HG03571 (cell line): Measurements from ENCODE around the gene PICK1.

Experiments used
- ATAC-seq: cut with Tn5 transposase; IDR thresholded peaks from one replicate; pipeline ENCODE4 v1.9.1; 2021; ENCODE audit not compliant: unreplicated experiment

Gene PICK1

DNA sequence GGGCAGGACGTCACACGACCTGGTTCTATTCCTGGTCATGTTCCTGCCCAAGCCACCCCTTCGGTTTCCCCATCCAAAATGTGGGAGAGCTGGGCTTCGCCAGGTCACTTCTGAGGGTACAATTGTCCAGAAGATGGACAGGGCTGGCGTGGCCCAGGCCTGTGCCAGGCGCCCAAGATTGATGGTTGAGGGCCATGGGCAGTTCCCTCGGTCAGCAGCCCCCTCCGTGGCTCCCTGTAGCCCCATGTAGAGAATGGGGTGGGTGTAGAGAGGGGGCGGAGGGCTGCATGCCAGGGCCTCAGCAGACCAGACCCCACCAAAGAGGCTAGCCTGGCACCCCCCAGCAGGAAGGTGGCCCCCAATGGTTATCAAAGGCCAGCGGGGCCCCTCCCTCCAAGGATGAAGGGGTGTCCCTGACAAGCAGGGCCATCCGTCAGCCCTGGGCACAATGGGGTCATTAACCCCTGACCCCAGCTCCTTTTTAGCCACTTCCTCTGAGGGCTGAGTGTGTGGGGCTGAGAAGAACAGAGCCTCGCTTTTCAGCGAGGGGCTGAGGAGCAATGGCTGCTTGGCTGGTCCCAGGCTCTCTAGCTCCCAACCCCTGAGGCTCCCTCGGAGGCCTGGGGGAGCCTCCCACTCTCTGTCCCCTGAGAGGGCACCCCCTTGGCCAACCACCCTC lies 11.0 kb upstream of the PICK1 start:
- ATAC-seq = no peak

DNA sequence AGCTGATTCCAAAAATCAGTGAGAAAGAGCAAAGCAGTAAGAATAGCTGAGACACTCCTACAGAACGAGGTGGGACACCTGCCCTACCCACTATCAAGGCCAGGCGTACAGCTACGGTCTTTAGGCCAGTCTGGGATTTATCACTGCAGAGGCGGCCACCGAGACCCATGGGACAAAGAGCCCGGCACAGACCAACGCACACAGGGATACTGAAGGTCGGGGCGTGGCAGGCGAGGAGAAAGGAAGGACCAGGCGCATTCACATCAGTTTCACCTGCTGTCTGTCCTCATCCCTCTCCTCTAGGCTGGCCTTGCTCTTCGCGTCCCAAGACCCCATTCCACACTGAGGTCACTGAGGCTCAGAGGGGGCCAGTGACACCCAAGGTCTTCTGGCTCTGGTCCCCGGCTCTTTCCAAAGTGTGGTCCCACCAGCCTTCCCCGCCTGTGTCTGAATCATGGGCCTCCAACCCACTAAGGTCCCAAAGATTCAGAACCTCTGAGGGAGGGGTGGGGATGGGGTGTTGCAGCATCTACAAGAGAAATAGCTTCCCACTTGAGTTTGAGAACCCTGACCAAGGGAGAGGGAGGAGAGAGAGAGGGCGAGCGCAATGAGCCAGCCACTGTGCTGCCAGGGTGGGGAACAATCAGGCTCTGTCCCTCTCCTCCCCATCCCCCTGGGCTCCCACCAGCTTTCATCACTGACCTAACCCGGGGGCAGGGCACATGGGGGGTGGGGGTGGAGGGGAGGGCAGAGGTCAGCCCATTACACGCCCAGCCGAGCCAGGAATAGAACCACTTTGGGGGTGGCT lies 7.2 kb upstream of the PICK1 start:
- ATAC-seq = no peak

DNA sequence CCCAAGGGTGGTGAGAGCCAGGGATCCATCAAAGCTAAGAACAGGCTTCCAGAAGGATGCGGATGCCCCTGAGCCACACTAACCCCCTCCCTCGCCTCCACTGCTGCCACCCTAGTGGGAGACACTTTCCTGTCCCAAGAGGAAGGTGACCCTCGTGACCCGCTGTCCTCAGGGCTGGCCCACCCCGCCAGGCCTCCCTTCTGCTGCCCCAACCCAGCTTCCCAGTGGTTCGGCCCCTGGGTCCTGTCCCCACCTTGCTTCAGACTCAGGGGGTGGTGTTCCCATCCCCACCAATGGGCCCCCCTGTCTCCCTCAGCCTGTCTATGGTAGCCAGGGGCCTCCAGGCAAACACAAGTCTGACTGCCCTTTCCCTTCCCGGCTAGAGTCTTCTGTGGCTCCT lies 6.5 kb upstream of the PICK1 start:
- no peak for ATAC-seq

DNA sequence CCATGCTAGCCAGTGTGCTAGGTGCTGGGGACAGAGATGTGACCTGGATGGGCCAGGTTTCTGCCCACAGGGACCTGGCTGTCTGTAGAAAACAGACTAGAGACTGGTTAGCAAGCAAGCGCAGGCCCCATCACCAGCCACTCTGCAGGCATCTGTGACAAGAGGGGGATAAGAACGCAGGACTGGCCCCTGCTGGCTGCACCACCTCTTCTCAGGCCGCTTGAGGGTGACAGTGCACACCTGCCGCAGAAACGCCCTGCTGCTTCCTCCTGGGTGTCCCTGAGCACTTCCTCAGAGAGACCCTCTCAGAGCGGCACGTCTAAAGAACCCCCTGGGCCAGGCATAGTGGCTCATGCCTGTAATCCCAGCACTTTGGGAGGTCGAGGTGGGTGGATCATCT lies 5.9 kb upstream of the PICK1 start:
- ATAC-seq = no peak

DNA sequence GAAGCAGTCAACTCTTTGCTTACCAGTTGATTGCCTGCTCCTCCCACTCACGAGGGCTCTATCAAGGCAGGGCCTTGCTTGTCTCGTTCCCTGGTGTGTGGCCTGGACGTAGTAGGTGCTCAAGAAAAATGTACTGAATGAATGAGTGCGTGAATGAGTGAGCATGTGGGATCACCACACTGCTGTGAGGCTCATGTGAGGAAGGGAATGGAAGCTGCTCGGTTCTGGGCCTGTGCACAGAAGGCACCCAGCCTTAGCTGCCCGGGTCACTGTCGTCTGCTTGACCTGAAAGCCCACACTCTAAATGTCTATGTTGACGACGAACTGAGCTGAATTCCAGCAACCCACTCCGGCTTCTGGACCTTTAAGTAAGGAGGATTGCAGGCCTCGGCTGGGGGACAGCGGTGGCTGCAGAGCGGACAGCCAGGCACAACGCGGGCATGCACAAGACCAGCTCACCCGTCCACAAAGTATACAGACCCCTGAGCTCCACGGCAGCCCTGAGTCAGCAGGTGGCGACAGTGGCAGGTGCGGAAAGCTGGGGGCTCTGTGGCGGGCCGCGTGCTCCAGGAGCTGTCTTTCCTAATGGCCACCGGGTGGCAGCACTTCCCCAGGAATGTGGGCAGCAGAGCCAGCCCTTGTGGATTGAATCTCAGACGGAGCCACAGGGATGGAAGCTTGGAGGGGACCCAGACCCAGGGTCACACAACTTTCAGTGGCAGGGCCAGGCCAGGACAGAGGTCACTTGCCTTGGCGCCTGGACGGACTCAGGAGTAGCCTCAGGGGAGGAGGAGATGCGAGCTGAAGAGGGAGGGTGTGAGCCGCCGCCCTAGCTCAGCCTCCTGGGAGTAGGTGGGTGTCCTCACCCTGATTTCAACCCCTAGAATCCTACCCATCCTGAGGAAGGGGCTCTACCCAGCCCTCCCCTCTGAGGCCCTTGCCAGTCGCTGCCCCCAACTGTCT lies 5.0 kb upstream of the PICK1 start:
- no peak for ATAC-seq

DNA sequence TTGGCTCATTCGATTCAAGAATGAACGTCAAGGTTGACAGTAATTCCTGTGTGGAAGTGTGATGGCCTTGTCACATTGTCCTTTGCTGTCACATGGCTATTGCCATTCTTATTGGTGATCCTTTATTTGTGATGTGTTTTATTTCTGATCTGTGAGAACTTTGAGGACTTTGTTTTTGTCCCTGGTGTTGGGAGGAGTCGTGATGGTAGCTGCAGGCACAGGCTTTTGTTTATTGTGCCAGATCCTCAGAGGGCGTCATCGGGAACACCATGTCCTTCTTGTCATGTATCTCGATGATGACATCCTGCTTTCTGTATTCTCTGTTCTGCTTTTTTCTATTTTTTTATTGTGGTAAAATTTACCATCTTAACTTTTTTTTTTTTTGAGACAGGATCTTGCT lies 5.6 kb downstream of the PICK1 start:
- no peak for ATAC-seq

DNA sequence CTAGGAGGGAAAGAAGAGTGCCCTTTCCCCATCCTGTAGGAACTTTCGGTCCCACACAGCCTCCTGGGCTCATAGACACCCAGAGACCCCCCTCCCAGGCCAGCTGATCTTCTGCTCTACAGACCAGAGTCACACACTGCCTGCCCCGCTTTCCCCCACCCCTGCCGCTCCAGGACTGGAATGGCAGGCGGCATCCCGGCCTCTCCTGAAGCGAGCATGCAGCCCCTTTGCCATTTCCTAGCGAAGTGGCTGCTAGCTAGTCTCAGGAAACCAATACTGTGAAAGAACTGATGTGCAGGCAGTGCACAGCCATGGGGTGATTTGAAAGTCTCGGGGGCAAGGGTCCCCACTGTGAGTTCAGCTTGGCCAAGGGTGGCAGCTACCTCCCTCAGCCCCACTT lies 8.3 kb downstream of the PICK1 start:
- no peak for ATAC-seq

DNA sequence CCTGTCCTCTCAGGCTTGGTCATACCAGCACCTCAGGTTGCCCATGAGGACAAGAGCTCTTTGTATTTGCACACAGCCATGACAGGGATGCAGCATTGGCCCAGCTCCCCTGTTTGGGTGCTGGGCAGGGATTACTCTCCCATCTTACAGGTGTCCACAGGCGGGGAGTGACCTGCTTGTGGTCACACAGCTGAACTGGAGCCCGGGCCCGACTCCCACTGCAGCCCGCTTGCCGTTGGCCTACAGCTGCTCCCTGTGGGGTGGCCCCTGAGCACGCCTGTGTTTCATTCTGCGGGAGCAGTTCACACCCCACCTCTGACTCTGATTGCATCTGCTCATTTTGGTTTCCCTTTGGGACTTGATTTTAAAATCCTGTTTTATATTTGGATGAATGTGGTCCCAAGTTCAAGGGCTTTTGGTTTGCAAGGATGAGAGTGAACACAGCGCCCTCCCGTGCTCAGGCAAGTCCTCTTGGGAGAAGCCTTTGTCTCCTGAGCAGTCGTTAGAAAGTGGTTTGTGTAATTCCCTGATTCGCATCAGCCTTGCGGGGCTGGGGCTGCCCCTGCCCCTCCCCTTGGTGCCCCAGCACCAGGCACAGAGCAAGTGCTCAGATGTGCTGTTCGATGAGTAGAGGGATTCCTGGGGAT lies 9.3 kb downstream of the PICK1 start:
- ATAC-seq = no peak

DNA sequence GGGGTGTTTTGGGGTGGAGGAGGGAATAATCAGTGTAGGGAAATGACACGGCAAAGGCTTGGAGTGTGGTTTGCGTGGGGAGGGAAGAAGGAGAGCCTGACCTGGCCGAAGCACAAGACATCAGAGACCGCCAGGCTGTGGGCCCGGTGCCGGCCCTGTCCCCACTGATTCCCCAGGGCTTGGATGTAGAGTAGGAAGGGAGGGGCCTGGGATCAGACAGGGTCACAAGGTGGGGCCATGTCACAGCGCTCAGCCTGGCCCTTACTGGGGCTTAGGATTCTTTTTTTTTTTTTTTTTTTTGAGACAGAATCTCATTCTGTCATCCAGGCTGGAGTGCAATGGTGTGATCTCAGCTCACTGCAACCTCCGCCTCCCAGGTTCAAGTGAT lies 9.8 kb downstream of the PICK1 start:
- no peak for ATAC-seq

DNA sequence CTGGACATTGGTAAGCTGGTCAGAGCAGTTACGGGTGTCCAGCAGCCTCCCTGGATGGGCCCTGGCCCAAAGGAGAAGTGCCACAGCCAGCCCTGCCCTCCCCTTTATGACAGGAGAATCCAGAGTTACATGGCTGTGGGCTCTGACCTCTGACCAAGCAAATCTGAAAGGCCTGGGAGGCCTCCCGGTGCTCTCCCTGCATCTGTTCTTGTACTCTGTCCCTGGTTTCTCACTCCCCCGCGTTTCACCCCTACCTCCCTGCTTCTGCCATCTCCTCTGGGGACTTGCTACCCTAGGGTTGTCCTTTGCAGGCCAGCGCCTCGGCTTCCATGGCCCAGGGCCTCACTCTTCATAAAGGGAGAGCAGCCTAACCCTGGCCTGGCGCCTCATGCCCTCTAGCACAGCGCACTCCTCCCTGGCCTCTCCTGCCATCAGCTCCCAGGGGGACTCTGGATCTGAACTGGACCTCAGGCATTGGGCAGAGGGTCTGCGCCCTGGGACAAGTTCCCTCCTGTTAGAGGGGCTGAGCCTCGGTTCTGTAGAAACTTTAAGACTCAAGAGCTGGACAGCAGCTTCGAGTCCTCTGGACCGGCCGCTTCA lies 10.7 kb downstream of the PICK1 start:
- ATAC-seq = no peak

DNA sequence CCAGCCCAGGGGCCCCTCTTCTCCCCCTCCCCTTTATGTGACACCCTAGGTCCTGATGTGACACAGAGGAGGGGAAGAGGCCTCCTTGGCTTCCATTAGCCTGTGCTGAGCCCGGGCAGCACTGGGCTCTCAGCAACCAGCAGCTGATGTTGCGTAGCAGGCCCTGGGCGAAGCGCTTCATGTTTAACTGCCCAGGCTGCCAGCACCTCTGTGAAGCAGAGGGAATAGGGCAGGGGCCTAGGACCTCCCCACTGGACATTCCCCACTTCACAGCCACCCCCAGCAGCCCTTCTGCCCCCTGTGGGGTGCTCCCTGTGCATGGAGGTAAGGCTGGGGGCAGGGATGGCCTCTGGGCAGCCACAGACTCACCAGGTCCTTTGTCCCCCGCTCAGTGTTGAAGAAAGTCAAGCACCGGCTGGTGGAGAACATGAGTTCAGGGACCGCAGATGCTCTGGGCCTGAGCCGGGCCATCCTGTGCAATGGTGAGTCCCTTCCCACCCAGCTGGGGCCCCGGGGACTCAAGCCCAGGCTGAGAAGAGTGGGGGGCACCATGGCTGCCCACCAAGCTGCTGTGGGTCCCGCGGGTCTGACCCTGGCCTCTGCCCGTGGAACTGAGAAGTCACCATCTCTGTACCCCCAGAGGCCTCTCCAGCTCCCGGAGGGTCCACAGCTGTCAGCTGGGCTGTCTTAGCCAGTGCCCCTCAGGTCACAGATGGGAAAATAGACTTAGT lies 11.6 kb downstream of the PICK1 start:
- no peak for ATAC-seq

DNA sequence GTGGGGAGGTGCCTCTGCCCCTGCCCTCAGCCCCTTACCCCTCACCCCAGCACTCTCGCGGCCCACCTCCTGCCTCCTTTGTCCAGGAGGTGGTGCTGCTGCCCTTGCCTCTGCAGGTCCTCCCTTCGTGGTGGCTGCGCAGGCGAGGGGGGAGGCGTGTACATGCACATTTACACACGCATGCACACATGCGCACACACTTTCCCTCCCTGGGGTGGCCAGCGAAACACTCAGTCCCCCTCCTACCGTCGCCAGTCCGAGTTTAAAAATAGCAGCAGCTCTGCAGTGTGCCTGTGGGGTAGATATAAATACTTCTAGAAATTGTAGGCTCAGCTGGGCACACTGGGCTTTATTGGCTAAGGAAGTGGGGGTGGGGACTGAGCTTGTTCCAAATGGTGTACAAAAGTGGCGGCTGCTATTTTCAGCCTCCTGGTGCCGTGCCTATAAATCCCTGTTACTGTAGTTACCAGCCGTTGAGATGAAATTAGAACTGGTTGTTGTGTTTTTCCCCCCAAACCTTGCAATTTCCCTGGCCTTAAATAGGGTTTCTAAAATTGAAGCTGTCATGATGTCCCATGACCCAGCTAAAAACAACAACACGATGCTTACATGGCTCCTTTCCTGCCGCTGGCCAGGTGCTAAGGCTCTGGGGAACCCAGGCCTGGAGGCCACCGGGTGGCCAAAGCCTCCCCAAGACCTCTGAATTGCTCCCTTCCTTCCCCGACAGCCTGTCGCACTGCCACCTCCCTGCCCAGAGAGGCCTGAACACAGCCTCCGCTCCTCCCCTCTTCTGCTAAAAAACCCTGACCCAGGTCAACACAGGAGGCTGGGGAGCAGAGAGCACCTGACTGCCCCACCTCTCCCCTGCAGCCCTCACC lies 12.4 kb downstream of the PICK1 start:
- no peak for ATAC-seq

DNA sequence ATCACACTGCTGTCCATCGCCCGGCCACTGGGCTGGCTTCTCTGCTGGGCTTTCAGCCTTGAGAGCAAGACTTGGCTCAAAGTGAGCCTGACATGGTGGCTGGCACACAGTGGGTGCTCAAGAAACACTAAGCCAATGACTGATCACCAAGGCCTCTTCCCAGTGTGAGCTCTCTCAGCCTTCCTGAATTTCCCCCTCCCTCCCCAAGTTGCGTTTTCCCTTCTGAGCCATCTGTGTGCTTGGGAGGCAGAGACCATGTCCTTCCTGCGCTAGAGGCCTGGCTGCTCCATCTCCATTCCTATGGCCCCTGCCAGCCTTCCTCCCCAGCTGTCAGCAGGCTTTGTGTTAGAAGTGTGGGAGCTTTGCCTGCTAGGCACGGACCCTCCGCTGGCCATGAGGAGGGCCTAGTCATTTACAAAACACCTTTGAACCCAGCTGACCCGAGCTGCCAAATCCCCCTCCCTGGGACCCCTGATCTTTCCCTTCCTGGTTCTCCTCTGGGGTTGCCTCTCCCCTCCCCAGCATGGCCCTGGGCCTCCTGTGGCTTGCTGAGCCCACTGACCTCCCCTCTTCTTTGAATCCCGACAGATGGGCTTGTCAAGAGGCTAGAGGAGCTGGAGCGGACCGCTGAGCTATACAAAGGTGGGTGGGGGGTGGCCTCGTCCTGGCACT lies 13.2 kb downstream of the PICK1 start:
- ATAC-seq = no peak

DNA sequence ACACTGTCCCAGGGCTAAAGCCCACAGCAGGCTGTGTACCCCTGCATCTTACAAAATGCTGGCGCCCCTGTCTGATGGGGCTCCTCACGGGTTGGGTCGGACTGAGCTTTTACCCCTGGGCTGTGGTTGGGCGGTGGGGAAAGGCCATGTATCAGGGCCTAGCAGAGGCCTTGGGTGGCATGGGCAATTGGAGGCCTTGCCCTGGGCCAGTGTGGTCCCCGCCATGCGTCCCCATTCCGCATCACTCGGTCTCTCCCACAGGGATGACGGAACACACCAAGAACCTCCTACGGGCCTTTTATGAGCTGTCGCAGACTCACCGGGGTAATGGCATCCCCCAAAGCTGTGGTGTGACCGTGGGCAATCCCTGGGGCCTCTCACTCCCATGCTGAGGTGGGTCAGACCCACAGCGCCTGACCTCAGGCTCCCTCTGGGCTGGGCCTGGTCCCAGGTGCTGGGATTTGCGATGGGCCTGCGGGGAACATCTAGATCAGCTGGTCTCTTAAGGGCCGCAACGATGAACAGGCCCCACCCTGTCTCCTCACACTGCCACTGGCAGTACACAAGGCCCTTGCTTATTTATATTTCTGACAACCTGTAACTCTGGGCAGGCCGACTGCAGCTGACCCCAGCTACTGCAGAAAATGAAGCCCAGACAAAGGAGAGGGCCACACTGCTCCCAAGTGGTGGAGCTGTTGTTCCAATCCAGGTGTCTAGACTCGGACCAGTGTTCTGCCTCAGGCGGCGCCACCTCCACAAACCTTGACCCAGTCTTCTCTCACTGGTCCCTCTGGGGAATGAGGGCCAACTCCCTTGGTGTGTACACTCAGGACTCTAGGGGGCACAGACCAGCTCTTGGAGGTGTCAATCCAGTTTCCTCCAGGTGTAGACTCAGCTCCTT lies 14.5 kb downstream of the PICK1 start:
- no peak for ATAC-seq

DNA sequence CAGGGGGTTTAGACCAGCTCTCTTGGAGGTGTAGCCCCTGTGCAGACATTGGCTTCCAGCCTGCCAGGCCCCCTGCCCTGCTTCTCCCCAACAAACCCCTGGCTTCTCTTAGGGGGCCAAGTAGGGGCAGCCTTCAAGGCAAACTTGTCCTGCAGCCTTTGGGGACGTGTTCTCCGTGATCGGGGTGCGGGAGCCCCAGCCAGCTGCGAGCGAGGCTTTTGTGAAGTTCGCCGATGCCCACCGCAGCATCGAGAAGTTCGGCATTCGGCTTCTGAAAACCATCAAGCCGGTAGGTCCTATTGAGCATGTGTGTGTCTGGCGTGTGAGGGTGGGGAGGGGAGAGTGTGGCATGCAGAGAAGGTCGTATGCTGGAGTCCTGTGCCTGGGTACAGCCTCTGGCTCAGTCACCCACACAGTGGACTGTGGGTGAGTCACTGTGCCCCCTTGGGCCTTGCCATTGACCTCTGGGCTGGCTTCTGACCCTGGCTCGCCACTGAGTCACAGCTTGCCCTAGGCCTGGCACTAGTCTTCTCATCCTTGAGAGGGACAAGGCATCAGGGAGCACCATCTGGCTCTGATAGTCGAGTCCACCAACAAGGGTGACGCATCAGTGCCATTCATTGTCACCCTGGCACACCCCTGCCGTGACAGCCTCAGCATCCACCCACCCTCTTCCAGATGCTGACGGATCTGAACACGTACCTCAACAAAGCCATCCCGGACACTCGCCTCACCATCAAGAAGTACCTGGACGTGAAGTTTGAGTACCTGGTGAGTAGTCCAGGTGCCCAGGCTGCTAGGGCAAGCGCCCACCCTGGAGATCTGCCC lies 15.3 kb downstream of the PICK1 start:
- ATAC-seq = no peak
